Activated naive CD4-positive, alpha-beta T cell treated with anti-CD3 and anti-CD28 coated beads for 36 hours (primary cell): Measurements from ENCODE around the gene WBP1L. TPM values are rescaled to one million over a fixed set of nuclear protein-coding genes. Genes with fewer than 3 reads are reported as not detected.
"Not testable (repeated sequence)": the region's sequence is repeated elsewhere in the genome, so short reads cannot be mapped to it uniquely, and the experiment has no call there.

ENCODE experiments used
- CTCF ChIA-PET: fragments of 350-600 bp; sonication (Branson Sonifier 250); formaldehyde crosslinking; loops from one replicate; lab custom pipeline; 2021; ENCODE audit warnings: antibody characterized with exemption; lab: Charles Lee
- DNase-seq: peaks from one replicate; pipeline ENCODE4 v3.0.0-alpha.2; 2020
- H3K27ac Mint-ChIP-seq: one replicate; pipeline ENCODE4 v1.8.0; 2021; ENCODE audit warnings: mild to moderate bottlenecking, mixed read lengths
- H3K27me3 Mint-ChIP-seq: one replicate; pipeline ENCODE4 v1.8.0; 2021; ENCODE audit warnings: low read depth, mixed read lengths
- H3K36me3 Mint-ChIP-seq: one replicate; pipeline ENCODE4 v1.8.0; 2021; ENCODE audit warnings: low read depth, mixed read lengths
- H3K4me1 Mint-ChIP-seq: one replicate; pipeline ENCODE4 v1.8.0; 2021; ENCODE audit warnings: low read depth, mixed read lengths
- H3K4me3 Mint-ChIP-seq: one replicate; pipeline ENCODE4 v1.8.0; 2021; ENCODE audit warnings: mild to moderate bottlenecking, moderate library complexity, mixed read lengths
- H3K9me3 Mint-ChIP-seq: one replicate; pipeline ENCODE4 v1.8.0; 2021; ENCODE audit warnings: mixed read lengths
- intact Hi-C: fragments of 100-400 bp; cut with micrococcal nuclease; formaldehyde crosslinking; loops from one replicate; pipeline ENCODE4 v1.15.1; 2023
- total RNA-seq, 2 experiments: library from RNA; stranded (reverse); gene quantifications; one replicate each; pipeline ENCODE4 v1.2.3, GENCODE V29; 2021

WBP1L gene
- total RNA-seq, 2 experiments from 2014 or later, result 10.5 to 11.8 TPM

DNA sequence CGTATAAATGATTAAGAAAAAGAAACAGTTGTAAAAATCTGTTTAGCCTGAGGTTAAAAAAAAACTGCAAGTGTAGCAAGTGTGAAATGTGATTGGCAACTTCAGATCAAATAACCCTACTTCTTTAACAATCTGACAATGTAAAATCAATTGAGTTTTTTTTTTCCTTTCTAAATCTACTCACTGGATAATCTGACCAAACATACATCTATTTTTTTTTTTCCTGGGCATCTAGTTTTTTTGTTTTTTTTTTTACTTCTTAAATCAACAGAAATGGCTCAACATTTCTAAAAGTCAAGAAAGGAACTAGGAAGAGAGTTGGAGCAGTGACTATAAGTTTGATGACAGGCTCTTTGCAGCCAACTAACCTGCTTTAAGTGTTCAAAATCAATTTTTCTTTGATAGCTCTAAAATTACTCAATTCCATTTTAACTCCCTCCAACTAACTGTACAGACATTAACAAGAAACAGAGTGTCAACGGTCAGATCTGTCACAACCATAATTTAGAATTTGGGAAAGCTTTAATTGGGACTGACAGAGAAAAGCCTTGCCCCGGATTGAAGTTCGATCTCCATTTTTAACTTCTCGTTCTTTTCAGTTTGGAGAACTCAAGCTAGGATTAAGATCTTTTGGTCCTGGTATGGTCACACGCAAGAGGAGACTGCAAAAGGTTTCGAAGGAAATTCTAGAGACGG, 30.8 kb upstream of the WBP1L start:
- H3K4me1 Mint-ChIP-seq, result peaks cover 39% of the 10 kb centered on the region
- no peak for DNase-seq
- H3K4me3 Mint-ChIP-seq, result peak overlapping the region; percentile 92
- H3K36me3 Mint-ChIP-seq, result peaks cover 12% of the 10 kb centered on the region
- no peaks in the 10 kb centered on the region for H3K9me3 Mint-ChIP-seq
- CTCF ChIA-PET, result interaction anchor here (0.6 to 6.1 kb wide), 14 partner anchors 8 to 482 kb away, joined by 3 to 38 read pairs (median 4); partner anchors contain the start of genes ACTR1A and TRIM8
- no peaks in the 10 kb centered on the region for H3K27me3 Mint-ChIP-seq
- H3K27ac Mint-ChIP-seq, result peak overlapping the region; percentile 79
- intact Hi-C loops, result loop anchor here (5.0 to 10.0 kb wide), 4 partner anchors 352 to 654 kb away; partner anchors contain the start of genes GBF1, PPRC1 and TAF5

GRCh38 chr10:102713539-102713813, 30.3 kb upstream of the WBP1L start:
- Mint-ChIP-seq H3K36me3 (peaks cover 14% of the 10 kb centered on the region), H3K27ac (peak overlapping the region; percentile 79)
- DNase-seq, result peak; percentile 78

GRCh38 chr10:102713814-102714620, 29.7 kb upstream of the WBP1L start, which contains the start of gene ARL3:
ARL3 (minus strand) TSS chr10:102714397; CDS start chr10:102714275, 122 bp downstream.
- Mint-ChIP-seq H3K4me3 (peak within 1 kb of the TSS; percentile 92), H3K36me3 (peaks cover 14% of the 10 kb centered on the region), H3K27ac (peak within 1 kb of the TSS; percentile 79), H3K27me3 (no peaks in the 10 kb centered on the region), H3K9me3 (no peaks in the 10 kb centered on the region), H3K4me1 (peaks cover 44% of the 10 kb centered on the region)
- DNase-seq, result peak; percentile 98
- CTCF ChIA-PET, result interaction anchor here (0.6 to 6.1 kb wide), 12 partner anchors 9 to 469 kb away, joined by 3 to 38 read pairs (median 4); partner anchors contain the start of genes ACTR1A, GBF1 and TRIM8
- intact Hi-C loops, result loop anchor here (1.0 to 10.0 kb wide), 13 partner anchors 29 to 653 kb away; partner anchors contain the start of genes ACTR1A, BORCS7, CNNM2 and GBF1

More at GRCh38 chr10:102713539-102713813, 30.3 kb upstream of the WBP1L start:
- CTCF ChIA-PET, result interaction anchor here (0.6 to 6.1 kb wide), 12 partner anchors 8 to 396 kb away, joined by 3 to 38 read pairs (median 4); partner anchors contain the start of genes ACTR1A and TRIM8
- Mint-ChIP-seq H3K4me3 (peak overlapping the region; percentile 92), H3K9me3 (no peaks in the 10 kb centered on the region), H3K4me1 (peaks cover 42% of the 10 kb centered on the region), H3K27me3 (no peaks in the 10 kb centered on the region)
- intact Hi-C loops, result loop anchor here (5.0 to 10.0 kb wide), 4 partner anchors 351 to 654 kb away; partner anchors contain the start of genes GBF1, PPRC1 and TAF5

DNA sequence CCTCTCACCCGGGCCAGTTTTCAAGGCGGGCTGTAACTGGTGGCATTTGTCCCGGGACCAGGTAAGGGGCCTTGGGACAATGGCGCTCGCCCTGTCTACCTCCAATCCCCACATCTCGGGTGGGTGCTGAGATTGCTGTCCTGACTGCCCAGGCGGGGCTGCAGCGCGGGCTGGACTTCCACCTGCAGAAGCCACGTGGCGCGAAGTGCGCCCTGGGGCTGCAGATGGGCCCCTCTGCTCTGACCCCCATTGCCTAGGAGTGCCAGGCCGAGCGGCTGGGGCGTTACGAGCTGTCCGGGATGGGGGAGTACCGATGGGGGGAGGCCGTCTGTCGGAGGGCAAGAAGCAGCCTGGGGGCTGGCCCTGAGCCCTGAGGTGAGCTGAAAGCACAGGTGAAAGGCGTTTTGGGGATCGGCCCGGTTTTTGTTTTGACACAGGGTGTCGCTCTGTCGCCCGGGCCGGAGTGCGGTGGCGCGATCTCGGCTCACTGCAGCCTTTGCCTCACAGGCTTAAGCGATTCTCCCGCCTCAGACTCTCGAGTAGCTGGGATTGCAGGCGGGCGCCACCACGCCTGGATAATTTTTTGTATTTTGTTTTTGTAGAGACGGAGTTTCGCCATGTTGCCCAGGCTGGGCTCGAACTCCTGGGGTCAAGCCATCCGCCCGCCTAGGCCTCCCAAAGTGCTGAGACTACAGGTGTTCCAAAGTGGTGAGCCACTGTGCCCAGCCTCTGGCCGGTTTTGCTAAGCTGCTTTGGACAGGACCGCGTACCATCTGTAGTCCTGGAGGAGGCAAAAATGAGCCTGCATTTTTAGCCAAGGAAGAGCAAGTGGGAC, 28.9 kb upstream of the WBP1L start, which contains the start of gene SFXN2:
TSS of gene SFXN2 (plus strand) at position 16 of the 835 bp plus-strand sequence. CDS start 12,001 bp downstream, outside the sequence.
- Mint-ChIP-seq H3K27ac (peak within 1 kb of the TSS; percentile 79), H3K4me3 (peak within 1 kb of the TSS; percentile 92), H3K4me1 (peaks cover 48% of the 10 kb centered on the region), H3K9me3 (no peaks in the 10 kb centered on the region), H3K27me3 (no peaks in the 10 kb centered on the region), H3K36me3 (peaks cover 18% of the 10 kb centered on the region)
- DNase-seq, result peak; percentile 72
- CTCF ChIA-PET, result interaction anchor here (0.7 to 6.1 kb wide), 9 partner anchors 10 to 470 kb away, joined by 3 to 38 read pairs (median 4); partner anchors contain the start of genes GBF1 and TRIM8
- intact Hi-C loops, result loop anchor here (1.0 to 10.0 kb wide), 13 partner anchors 28 to 652 kb away; partner anchors contain the start of genes ACTR1A, BORCS7, CNNM2 and GBF1

GRCh38 chr10:102715880-102716279, 27.9 kb upstream of the WBP1L start:
- Mint-ChIP-seq H3K27ac (no peak overlapping the region), H3K4me1 (peaks cover 55% of the 10 kb centered on the region), H3K36me3 (peaks cover 19% of the 10 kb centered on the region), H3K4me3 (peak overlapping the region; percentile 53), H3K9me3 (no peaks in the 10 kb centered on the region), H3K27me3 (no peaks in the 10 kb centered on the region)
- CTCF ChIA-PET, result interaction anchor here (0.8 to 6.1 kb wide), 3 partner anchors 11 to 40 kb away, joined by 3 to 38 read pairs (median 6); no protein-coding TSS in a partner anchor
- intact Hi-C loops, result loop anchor here (2.0 to 10.0 kb wide), 2 partner anchors 41 to 349 kb away; no protein-coding TSS in a partner anchor
- DNase-seq, result no peak

- DNase-seq, H3K4me3 Mint-ChIP-seq, H3K27me3 Mint-ChIP-seq, H3K27ac Mint-ChIP-seq, H3K9me3 Mint-ChIP-seq: not testable (repeated sequence)
- Mint-ChIP-seq H3K4me1 (peaks cover 59% of the 10 kb centered on the region), H3K36me3 (peaks cover 23% of the 10 kb centered on the region)
- intact Hi-C loops, result loop anchor here (10.0 kb wide), 1 partner anchor 348 kb away; no protein-coding TSS in a partner anchor
- CTCF ChIA-PET, result interaction anchor here (2.2 kb wide), 1 partner anchor 10 kb away, joined by 6 read pairs; no protein-coding TSS in a partner anchor
Observed at GRCh38 chr10:102716900-102717565, 26.7 kb upstream of the WBP1L start.

DNA sequence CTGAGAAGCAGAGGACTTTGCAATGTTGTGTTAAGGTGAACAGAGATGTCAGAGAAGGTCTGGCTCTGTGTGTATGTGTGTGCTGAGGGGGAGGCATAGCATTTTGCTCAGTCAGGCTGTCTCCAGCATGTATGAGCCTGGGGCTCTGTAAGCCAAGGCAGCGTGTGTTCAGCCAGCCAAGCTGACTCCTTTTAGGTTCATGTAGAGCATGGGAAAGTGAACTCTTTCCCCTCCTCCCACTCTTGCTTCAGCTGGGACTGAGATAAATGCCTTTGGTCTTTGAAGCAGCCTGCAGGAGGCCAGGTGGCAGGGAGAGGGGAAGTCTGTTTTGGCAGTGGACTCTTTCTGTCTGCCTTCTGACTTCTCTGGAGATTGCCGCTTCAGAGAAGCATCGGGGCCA, 25.5 kb upstream of the WBP1L start:
- Mint-ChIP-seq H3K27ac (no peak overlapping the region), H3K4me1 (peaks cover 50% of the 10 kb centered on the region), H3K36me3 (peaks cover 25% of the 10 kb centered on the region), H3K9me3 (no peaks in the 10 kb centered on the region), H3K27me3 (no peaks in the 10 kb centered on the region), H3K4me3 (no peak overlapping the region)
- CTCF ChIA-PET, result interaction anchor here (0.6 kb wide), 1 partner anchor 13 kb away, joined by 6 read pairs; no protein-coding TSS in a partner anchor
- DNase-seq, result no peak
- intact Hi-C loops, result loop anchor here (10.0 kb wide), 1 partner anchor 347 kb away; no protein-coding TSS in a partner anchor

DNA sequence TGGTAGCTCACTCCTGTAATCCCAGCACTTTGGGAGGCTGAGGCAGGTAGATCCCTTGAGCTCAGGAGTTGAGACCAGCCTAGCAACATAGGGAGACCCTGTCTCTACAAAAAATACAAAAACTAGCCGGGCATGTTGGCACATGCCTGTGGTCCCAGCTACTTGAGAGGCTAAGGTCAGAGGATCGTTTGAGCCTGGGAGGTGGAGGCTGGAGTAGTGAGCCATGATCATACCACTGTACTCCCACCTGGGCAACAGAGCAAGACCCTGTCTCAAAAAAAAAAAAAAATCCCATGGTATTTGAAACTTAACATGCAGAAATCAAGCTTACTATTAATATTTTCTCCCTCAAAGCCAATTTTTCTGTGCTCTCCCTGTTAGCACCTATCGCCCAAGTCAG, 23.4 kb upstream of the WBP1L start:
- Mint-ChIP-seq H3K36me3 (peaks cover 34% of the 10 kb centered on the region), H3K4me1 (peaks cover 44% of the 10 kb centered on the region), H3K9me3 (no peaks in the 10 kb centered on the region), H3K4me3 (no peak overlapping the region), H3K27me3 (no peaks in the 10 kb centered on the region), H3K27ac (no peak overlapping the region)
- intact Hi-C loops, result no loop called here
- DNase-seq, result no peak
- CTCF ChIA-PET, result interaction anchor here (0.6 to 0.9 kb wide), 3 partner anchors 32 to 286 kb away, joined by 3 to 6 read pairs (median 4); no protein-coding TSS in a partner anchor

GRCh38 chr10:102720775-102721301, 22.9 kb upstream of the WBP1L start:
- intact Hi-C loops, result no loop called here
- Mint-ChIP-seq H3K27ac (no peak overlapping the region), H3K4me3 (no peak overlapping the region), H3K36me3 (peaks cover 34% of the 10 kb centered on the region), H3K27me3 (no peaks in the 10 kb centered on the region), H3K4me1 (peaks cover 40% of the 10 kb centered on the region), H3K9me3 (no peaks in the 10 kb centered on the region)
- CTCF ChIA-PET, result interaction anchor here (0.6 to 0.9 kb wide), 2 partner anchors 31 to 286 kb away, joined by 3 to 6 read pairs; no protein-coding TSS in a partner anchor
- no peak for DNase-seq

GRCh38 chr10:102721954-102722353, 21.8 kb upstream of the WBP1L start:
- DNase-seq, result no peak
- Mint-ChIP-seq H3K36me3 (peaks cover 36% of the 10 kb centered on the region), H3K4me1 (peaks cover 31% of the 10 kb centered on the region), H3K27me3 (no peaks in the 10 kb centered on the region), H3K4me3 (no peak overlapping the region), H3K27ac (peak overlapping the region; percentile 5), H3K9me3 (no peaks in the 10 kb centered on the region)
- CTCF ChIA-PET, result no interaction called here
- intact Hi-C loops, result no loop called here
